Keratinocyte (primary cell): Measurements from ENCODE around the gene ZRANB1.

Experiments
- EZH2 ChIP-seq: IDR thresholded peaks from one replicate; pipeline ENCODE4 v1.6.1; 2012; ENCODE audit warnings: inconsistent platforms, mild to moderate bottlenecking, low read length, moderate library complexity
- TF ChIP-seq, protein P1 (sequence below), 3 experiments: IDR thresholded peaks in 1 of 3; conservative IDR thresholded peaks in 1 of 3; optimal IDR thresholded peaks in 1 of 3; 2 replicates in 2 of 3; 3 replicates in 1 of 3; pipeline versions ENCODE3 to v1.5.1; 2011; ENCODE audit warnings: low read length in 3 of 3, mild to moderate bottlenecking in 3 of 3, moderate library complexity in 2 of 3, control low read depth in 1 of 3, inconsistent platforms in 1 of 3; ENCODE audit not compliant: insufficient read depth in 2 of 3; ENCODE audit errors: extremely low read depth in 1 of 3

DNA sequence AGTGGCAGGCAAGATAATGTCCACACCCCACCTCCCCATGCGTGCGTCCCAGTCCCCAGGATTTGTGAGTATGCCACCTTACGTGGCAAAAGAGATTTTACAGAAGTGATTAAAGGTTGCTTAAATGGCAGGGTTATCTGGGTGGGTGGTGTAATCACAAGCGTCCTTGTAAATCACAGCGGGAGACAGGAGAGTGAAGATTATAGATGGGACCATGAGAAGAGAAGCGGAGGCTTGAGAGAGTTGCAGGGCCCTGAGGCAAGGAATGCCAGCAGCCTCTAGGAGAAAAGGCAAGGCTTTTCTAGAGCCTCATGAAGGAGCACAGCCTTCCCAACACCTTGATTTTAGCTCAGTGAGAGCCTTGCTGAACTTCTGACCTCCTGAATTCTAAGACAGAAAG, 10.2 kb downstream of the ZRANB1 start:
- TF ChIP-seq, protein P1, sequence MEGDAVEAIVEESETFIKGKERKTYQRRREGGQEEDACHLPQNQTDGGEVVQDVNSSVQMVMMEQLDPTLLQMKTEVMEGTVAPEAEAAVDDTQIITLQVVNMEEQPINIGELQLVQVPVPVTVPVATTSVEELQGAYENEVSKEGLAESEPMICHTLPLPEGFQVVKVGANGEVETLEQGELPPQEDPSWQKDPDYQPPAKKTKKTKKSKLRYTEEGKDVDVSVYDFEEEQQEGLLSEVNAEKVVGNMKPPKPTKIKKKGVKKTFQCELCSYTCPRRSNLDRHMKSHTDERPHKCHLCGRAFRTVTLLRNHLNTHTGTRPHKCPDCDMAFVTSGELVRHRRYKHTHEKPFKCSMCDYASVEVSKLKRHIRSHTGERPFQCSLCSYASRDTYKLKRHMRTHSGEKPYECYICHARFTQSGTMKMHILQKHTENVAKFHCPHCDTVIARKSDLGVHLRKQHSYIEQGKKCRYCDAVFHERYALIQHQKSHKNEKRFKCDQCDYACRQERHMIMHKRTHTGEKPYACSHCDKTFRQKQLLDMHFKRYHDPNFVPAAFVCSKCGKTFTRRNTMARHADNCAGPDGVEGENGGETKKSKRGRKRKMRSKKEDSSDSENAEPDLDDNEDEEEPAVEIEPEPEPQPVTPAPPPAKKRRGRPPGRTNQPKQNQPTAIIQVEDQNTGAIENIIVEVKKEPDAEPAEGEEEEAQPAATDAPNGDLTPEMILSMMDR (optimal IDR thresholded peaks at IDR 0.05 in 1 of 3, IDR thresholded peaks at IDR 0.05 in 1 of 3, conservative IDR thresholded peaks at IDR 0.05 in 1 of 3; ENCODE audit: extremely low read depth in 1 of 3, insufficient read depth in 2 of 3, low read length in 3 of 3): no peak
- TF ChIP-seq EZH2: no peak
